Measurements from ENCODE around the gene CHRM5.

The CHRM5 gene

DNA sequence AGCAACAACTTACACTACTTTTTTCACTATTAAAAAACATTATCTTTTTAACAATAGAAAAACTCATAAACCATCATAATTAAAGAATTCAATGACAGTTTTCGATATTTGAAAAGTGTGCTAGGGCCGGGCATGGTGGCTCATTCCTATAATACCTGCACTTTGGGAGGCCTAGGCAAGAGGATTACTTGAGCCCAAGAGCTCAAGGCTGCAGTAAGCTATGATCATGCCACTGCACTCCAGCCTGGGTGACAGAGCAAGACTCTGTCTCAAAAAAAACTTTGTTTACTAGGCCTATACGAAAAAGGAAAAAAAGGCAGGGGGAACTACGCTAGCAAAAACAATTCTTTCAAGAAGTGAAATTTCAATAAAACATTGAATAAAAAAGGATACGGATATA is 42.6 kb downstream of the CHRM5 start:
- H3K36me3 ChIP-seq (replicated peaks; ENCODE audit: insufficient read depth, low read length): no peaks in the 10 kb centered on the region
- no peak for TF ChIP-seq EZH2 (optimal IDR thresholded peaks at IDR 0.05; ENCODE audit: low read depth, low read length)
- TF ChIP-seq EZH2phosphoT487 (IDR thresholded peaks at IDR 0.05; ENCODE audit: low read length): no peak
- TF ChIP-seq, protein P1, sequence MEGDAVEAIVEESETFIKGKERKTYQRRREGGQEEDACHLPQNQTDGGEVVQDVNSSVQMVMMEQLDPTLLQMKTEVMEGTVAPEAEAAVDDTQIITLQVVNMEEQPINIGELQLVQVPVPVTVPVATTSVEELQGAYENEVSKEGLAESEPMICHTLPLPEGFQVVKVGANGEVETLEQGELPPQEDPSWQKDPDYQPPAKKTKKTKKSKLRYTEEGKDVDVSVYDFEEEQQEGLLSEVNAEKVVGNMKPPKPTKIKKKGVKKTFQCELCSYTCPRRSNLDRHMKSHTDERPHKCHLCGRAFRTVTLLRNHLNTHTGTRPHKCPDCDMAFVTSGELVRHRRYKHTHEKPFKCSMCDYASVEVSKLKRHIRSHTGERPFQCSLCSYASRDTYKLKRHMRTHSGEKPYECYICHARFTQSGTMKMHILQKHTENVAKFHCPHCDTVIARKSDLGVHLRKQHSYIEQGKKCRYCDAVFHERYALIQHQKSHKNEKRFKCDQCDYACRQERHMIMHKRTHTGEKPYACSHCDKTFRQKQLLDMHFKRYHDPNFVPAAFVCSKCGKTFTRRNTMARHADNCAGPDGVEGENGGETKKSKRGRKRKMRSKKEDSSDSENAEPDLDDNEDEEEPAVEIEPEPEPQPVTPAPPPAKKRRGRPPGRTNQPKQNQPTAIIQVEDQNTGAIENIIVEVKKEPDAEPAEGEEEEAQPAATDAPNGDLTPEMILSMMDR (IDR thresholded peaks at IDR 0.05; ENCODE audit: low read length): no peak
- H3K27me3 ChIP-seq (replicated peaks; ENCODE audit: insufficient read depth, low read length): no peaks in the 10 kb centered on the region
- no peaks in the 10 kb centered on the region for H3K4me1 ChIP-seq (ENCODE audit: low read length)
- no peak overlapping the region for H3K27ac ChIP-seq (ENCODE audit: low read length)
- H3K9me3 ChIP-seq (replicated peaks; ENCODE audit: insufficient read depth, low read length): no peaks in the 10 kb centered on the region
- no peak for DNase-seq
- H3K9ac ChIP-seq (ENCODE audit: low read length): no peak overlapping the region
- H4K20me1 ChIP-seq (ENCODE audit: insufficient read depth, low read length): no peaks in the 10 kb centered on the region
- no peaks in the 10 kb centered on the region for H3F3A ChIP-seq (ENCODE audit: insufficient read depth, low read length)
- H3K9me2 ChIP-seq (replicated peaks; ENCODE audit: insufficient read depth, low read length): no peaks in the 10 kb centered on the region
- no peaks in the 10 kb centered on the region for H3K79me2 ChIP-seq (ENCODE audit: low read length)
- H2AFZ ChIP-seq (ENCODE audit: low read length): no peak overlapping the region
- no peak overlapping the region for H3K4me2 ChIP-seq (ENCODE audit: low read depth, low read length)
- no peak overlapping the region for H3K4me3 ChIP-seq (ENCODE audit: low read length)

DNA sequence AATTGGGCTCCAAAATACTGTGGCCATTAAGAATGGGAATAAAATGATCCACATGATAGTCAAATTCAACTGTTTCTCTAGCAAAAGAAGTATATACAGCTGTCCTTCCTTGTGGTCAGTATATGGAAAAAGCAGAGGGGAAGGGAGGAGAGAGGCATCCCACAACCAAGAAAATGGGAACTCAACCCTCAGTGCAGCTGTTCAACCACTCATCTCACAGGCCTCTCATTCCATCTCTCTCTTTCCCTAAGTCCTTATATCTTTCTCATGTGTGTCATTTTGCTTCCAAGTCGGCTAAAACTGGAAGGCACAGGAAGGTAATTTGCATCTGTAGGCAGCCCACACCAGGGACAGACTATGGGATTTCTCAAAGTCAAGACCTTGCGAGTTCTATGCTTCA is 43.2 kb downstream of the CHRM5 start:
- no peak overlapping the region for H2AFZ ChIP-seq (ENCODE audit: low read length)
- no peak overlapping the region for H3K27ac ChIP-seq (ENCODE audit: low read length)
- no peaks in the 10 kb centered on the region for H3K9me3 ChIP-seq (replicated peaks; ENCODE audit: insufficient read depth, low read length)
- no peaks in the 10 kb centered on the region for H3K36me3 ChIP-seq (replicated peaks; ENCODE audit: insufficient read depth, low read length)
- DNase-seq: no peak
- no peak overlapping the region for H3K9ac ChIP-seq (ENCODE audit: low read length)
- H3K4me2 ChIP-seq (ENCODE audit: low read depth, low read length): no peak overlapping the region
- H4K20me1 ChIP-seq (ENCODE audit: insufficient read depth, low read length): no peaks in the 10 kb centered on the region
- H3K9me2 ChIP-seq (replicated peaks; ENCODE audit: insufficient read depth, low read length): no peaks in the 10 kb centered on the region
- H3K27me3 ChIP-seq (replicated peaks; ENCODE audit: insufficient read depth, low read length): no peaks in the 10 kb centered on the region
- no peak overlapping the region for H3K4me3 ChIP-seq (ENCODE audit: low read length)
- no peaks in the 10 kb centered on the region for H3F3A ChIP-seq (ENCODE audit: insufficient read depth, low read length)
- no peak for TF ChIP-seq EZH2 (optimal IDR thresholded peaks at IDR 0.05; ENCODE audit: low read depth, low read length)
- no peaks in the 10 kb centered on the region for H3K4me1 ChIP-seq (ENCODE audit: low read length)
- H3K79me2 ChIP-seq (ENCODE audit: low read length): no peaks in the 10 kb centered on the region

DNA sequence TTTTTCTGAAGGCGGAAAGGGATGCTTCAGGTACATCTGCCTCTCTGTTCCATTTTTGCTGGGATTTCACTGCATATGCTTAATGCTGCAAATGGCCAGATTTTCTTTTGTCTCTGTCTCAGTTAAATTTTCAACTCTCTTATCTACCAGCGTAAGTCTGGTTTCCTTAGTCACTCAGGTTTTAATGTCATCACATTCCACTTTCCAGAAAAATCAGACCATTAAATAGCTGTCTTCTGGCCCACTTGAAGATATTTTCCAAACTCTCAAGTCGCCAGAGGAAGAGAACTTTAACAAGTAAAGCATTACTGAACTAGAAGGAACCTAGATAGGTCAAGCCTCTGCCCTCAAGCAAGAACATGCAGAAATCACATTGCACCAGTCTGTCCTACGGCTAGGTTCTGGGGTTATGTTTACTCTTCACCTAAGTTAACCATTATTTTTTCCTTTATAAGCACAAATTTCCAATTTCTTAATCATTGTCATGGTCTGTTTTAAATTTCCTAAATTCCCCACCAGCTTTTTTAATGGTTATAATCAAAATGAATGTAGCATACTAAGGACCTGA is 44.2 kb downstream of the CHRM5 start:
- Histone ChIP-seq H3K36me3 (replicated peaks; ENCODE audit: insufficient read depth, low read length) (no peaks in the 10 kb centered on the region), H4K20me1 (ENCODE audit: insufficient read depth, low read length) (no peaks in the 10 kb centered on the region), H3K27ac (ENCODE audit: low read length) (no peak overlapping the region), H3K4me3 (ENCODE audit: low read length) (no peak overlapping the region), H3K27me3 (replicated peaks; ENCODE audit: insufficient read depth, low read length) (no peaks in the 10 kb centered on the region), H2AFZ (ENCODE audit: low read length) (no peak overlapping the region), H3K79me2 (ENCODE audit: low read length) (no peaks in the 10 kb centered on the region), H3K9ac (ENCODE audit: low read length) (no peak overlapping the region), H3K4me2 (ENCODE audit: low read depth, low read length) (no peak overlapping the region), H3K9me2 (replicated peaks; ENCODE audit: insufficient read depth, low read length) (no peaks in the 10 kb centered on the region), H3K9me3 (replicated peaks; ENCODE audit: insufficient read depth, low read length) (no peaks in the 10 kb centered on the region), H3K4me1 (ENCODE audit: low read length) (no peaks in the 10 kb centered on the region), H3F3A (ENCODE audit: insufficient read depth, low read length) (no peaks in the 10 kb centered on the region)
- no peak for DNase-seq
- TF ChIP-seq EZH2phosphoT487 (IDR thresholded peaks at IDR 0.05; ENCODE audit: low read length): no peak
- no peak for TF ChIP-seq EZH2 (optimal IDR thresholded peaks at IDR 0.05; ENCODE audit: low read depth, low read length)
- TF ChIP-seq, protein P1 (IDR thresholded peaks at IDR 0.05; ENCODE audit: low read length): no peak

DNA sequence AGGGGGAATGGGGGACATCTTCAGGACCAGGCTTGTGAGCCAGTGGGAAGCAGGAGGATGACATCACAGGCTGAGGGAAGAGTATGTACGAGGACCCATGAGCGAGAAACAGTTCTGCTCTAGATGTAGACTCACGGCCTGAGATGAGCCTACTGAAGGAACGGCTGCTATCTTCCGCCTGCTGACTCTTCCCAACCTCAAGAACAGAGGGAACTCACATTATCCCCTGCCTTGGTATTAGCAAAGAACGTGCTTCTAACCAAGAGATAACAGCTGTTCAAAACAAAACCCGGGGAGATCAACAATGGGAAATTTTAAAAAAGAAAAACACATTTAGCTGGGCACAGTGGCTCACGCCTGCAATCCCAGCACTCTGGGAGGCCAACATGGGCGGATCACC is 45.4 kb downstream of the CHRM5 start:
- no peaks in the 10 kb centered on the region for H4K20me1 ChIP-seq (ENCODE audit: insufficient read depth, low read length)
- no peaks in the 10 kb centered on the region for H3K27me3 ChIP-seq (replicated peaks; ENCODE audit: insufficient read depth, low read length)
- H3K9me3 ChIP-seq (replicated peaks; ENCODE audit: insufficient read depth, low read length): no peaks in the 10 kb centered on the region
- no peaks in the 10 kb centered on the region for H3F3A ChIP-seq (ENCODE audit: insufficient read depth, low read length)
- no peak overlapping the region for H3K4me2 ChIP-seq (ENCODE audit: low read depth, low read length)
- no peaks in the 10 kb centered on the region for H3K36me3 ChIP-seq (replicated peaks; ENCODE audit: insufficient read depth, low read length)
- H3K79me2 ChIP-seq (ENCODE audit: low read length): no peaks in the 10 kb centered on the region
- no peak overlapping the region for H3K9ac ChIP-seq (ENCODE audit: low read length)
- no peak for DNase-seq
- TF ChIP-seq, protein P1 (IDR thresholded peaks at IDR 0.05; ENCODE audit: low read length): no peak
- no peak for TF ChIP-seq EZH2phosphoT487 (IDR thresholded peaks at IDR 0.05; ENCODE audit: low read length)
- TF ChIP-seq EZH2 (optimal IDR thresholded peaks at IDR 0.05; ENCODE audit: low read depth, low read length): no peak
- no peak overlapping the region for H2AFZ ChIP-seq (ENCODE audit: low read length)
- H3K4me3 ChIP-seq (ENCODE audit: low read length): no peak overlapping the region
- H3K9me2 ChIP-seq (replicated peaks; ENCODE audit: insufficient read depth, low read length): no peaks in the 10 kb centered on the region
- no peak overlapping the region for H3K27ac ChIP-seq (ENCODE audit: low read length)
- no peaks in the 10 kb centered on the region for H3K4me1 ChIP-seq (ENCODE audit: low read length)

Data from MM.1S (cell line).